Thyroid gland (tissue), 4 donors: Measurements from ENCODE around the gene PRPF19.

ENCODE experiments used
- CTCF ChIP-seq, 6 experiments: fragments of 200-600 bp in 3 of 6; fragments of 450-650 bp in 3 of 6; sonication (generic) in 3 of 6; IDR thresholded peaks; one replicate each; pipeline ENCODE4 v1.5.1; 2016 to 2019; ENCODE audit warnings: antibody characterized with exemption in 6 of 6, mild to moderate bottlenecking in 2 of 6, inconsistent platforms in 1 of 6, moderate library complexity in 1 of 6
- POLR2A ChIP-seq, 2 donors: fragments of 450-650 bp; IDR thresholded peaks; one replicate each; pipeline ENCODE4 v1.6.1; 2017; ENCODE audit warnings: antibody characterized with exemption in 2 of 2, mild to moderate bottlenecking in 2 of 2, moderate library complexity in 1 of 2

DNA sequence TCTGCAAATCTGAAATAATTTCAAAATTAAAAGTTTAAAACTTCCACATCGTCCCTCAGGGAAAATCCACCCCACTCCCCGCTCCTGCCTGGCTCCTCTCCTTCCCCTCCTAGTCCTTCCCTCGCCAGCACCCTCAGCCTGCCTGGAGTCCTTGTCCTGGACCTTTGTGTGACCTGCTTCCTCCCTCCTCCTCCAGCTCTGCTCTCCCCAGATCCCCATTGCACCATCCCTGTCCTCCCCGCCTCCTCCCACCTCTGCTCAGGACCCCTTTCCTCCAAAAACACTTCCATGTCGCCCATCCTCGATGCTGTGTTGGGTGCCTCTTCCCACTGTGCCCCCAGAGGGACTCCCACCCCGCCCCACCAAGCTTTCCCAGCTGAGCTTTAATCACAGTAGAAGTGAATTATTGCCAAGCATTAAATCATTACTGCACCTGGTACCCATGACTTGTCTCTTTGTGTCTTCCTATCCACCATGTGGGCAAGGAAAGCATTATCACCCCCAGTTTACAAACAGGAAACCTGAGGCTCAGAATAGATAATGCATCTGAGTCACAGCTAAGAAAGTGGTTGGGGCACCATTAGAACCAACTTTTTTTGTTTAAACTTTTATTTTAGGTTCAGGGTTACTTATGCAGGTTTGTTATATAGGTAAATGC is 41.4 kb downstream of the PRPF19 start:
- TF ChIP-seq CTCF (IDR thresholded peaks at IDR 0.05) (no peak), POLR2A (IDR thresholded peaks at IDR 0.05) (no peak)
